Renal pelvis (tissue), 4 donors: ENCODE measurements around the gene DUSP28. TPM values are rescaled to one million over a fixed set of nuclear protein-coding genes. Genes with fewer than 3 reads are reported as not detected.

Experiments
- DNase-seq: peaks from one replicate; pipeline ENCODE4 v3.0.0-alpha.2; 2013
- polyA plus RNA-seq, 3 donors: library from polyadenylated mRNA; unstranded; fragments of 120-200 nt; gene quantifications; one replicate each; pipeline ENCODE4 v1.2.1, GENCODE V29; 2013; ENCODE audit not compliant: insufficient read length in 3 of 3

DUSP28 gene
- polyA plus RNA-seq, 3 donors = 7.3 to 10.4 (median 9.1) TPM

DNA sequence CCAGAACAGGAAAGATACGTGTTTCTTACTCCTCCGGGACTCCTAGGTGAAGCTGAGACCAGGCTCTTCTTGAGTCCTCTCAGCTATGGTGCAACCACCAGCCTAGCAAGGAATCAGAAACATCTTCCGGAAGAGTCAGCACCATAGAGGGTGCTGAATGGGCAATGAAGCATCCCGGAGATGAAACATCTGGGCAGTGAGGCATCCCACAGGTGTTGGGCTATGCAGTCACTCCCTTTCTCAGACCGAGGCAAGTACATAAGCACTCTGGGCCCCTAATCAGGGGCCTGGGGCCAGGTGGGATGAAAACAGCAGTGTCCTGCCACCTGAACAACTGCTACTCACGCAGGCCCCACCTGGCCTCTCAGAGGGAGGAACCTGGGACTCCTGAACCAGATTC is 24.9 kb downstream of the DUSP28 start:
- DNase-seq = no peak

DNA sequence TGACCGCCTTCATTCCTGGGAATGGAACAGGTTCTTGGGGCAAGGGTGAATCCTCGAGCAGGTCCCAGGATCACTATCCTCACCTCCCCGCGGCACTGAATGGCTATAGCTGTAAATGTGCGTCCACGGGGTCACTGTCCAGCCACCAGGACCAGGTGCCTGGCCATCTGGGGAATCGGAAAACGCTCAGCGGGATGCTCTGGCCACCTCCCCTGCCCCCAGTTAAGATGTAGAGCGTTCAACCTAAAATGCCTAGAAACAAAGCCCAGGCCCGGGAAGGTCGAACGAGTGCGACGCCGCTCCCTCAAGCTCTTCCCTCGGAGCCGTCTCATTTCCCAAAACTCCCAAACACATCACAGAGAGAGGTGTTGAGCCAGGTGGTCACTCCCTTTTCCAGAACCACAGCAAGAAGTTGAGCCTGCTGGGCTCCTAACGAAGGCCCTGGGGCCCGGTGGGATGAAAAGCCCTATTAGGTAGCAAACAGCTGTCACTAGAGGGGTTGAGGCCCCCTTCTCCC is 25.6 kb downstream of the DUSP28 start:
- no peak for DNase-seq

DNA sequence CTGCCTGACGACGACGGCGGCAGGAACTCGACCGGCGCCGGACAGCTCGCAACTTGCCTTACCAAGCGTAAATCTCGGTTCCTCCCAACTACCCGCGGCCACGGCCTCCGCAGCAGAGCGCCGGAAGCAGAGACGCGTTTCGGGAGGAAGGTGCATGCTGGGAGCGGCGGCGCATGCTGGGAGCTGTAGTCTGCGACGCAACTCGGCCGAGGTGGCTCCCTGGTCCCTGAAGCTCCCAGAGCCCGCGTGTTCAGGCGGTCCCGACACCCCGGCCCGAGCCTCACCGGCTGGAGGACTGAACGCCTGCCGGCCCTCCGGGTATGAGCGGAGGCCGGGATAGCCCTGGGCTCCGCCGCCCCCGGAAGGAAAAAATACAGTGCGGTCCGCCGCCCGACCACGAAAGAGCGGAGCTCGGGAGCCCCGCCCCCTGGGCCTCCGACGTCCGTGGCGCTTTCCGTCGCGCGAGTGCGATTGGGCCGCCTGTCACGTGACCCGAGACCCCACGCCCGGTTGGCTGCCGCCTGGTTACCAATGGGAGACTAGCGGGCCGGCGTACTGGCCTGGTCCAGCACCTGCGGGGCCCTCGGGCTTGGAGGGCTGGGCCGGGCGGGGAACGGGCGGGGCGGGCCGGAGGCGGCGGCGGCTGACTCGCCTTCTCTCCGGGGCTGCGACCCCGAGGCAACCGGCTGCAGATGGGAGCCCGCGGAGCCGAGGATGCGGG is 26.2 kb downstream of the DUSP28 start, which contains the start of gene CAPN10:
Gene CAPN10 (plus strand): TSS at position 537 of the 721 bp plus-strand sequence. CDS start 178 bp downstream, at position 715.
- DNase-seq = peak; percentile 94

DNA sequence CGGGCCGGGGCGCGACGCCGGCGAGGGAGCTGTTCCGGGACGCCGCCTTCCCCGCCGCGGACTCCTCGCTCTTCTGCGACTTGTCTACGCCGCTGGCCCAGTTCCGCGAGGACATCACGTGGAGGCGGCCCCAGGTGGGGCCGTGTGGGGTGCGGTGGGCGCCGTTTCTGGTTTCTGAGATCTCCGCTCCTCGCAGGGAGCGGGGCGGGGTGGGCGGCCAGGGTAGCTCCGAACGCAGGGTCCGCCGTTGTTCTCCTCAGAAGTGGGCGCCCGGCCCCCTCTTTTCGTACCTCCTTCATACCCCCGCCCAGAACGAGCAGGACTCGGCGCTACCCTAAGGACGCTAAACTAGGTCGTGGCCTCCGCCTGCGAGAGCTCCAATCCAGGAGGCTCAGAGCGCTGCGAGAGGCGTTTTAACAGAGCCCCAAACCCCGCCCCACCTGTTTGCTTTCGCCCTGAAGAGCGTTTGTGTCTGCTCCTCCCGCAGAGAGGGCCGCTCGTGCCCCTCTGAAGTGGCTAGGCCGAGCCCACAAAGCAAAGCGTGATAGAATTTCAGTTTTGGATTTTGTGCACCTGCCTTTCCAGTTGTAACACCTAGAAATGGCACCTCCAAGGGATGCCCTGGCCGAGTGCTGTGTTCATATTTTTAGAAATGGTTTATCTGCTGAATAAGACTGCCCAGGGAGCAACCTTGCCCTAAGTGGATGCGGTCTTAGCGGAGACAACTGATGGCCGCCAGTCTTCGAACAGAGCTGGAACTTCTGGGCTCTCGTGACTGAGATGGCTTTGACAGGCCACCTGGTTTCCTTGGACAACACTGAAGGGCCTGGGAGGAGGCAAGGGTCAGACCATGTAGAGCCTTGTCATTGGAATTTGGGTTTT is 27.0 kb downstream of the DUSP28 start:
- DNase-seq = no peak

DNA sequence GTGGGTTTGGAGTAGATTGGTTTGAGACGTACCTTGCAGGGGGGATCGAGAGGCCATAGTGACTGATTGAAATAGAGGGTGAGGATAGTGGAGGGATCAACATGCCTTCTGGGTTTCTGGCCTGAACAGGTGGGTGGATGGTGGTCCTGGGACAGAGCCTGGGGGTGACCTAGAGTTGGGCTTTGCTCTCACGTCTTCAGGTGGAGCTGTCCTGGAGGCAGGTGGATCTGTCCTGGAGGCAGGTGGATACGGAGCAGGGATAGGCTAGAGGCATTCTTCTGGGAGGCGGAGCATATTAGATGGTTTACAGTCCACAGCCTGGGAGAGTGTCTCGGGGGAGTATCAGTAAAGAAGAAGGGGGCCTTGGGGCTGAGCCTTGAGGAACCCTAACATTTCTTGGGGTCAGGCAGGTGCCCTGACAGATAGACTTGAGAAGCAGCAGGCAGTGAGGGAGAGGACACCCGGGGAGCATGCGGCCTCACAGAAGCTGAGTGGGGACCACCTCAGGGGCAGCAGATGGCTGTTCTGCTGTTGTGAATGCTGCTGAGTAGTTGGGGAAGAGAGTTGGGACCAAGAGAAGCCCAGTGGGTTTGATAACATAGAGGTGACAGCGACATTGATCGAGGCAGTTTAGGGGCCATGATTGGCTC is 28.0 kb downstream of the DUSP28 start:
- no peak for DNase-seq

DNA sequence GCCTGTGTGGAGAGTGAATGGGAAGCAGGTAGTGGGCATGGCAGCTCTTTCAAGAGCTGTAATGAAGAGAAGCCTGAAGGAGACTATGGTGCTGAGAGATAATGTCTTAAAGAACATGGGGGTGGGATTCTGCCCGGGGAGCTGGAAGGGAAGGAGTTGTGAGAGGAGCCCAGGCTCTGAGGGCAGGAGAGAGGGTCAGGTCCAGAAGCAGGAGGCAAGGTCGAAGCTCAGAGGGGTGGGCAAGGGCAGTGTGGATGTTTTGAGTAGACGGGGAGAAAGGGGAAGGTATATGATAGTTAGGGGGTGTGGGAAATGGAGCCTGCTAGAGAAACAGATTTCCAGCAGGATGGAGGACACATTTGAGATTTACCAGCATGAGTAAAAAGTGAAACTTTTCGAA is 28.5 kb downstream of the DUSP28 start:
- no peak for DNase-seq

DNA sequence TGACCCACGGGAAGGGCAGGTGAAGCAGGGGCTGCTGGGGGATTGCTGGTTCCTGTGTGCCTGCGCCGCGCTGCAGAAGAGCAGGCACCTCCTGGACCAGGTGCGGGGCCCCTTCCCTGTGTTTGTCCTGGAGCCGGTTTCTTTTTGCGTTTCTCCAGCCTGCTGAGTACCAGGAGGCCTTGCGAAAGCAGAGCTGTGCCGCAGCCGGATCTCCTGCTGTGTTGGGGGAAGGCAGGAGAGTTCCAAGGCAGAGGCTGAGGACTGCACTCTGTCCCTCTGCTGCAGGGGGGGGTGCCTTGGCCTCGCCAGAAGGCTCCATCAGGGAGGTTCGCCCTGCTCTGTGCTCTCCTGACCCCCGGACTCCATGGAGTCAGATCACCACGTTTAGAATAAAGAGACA is 29.2 kb downstream of the DUSP28 start:
- no peak for DNase-seq

DNA sequence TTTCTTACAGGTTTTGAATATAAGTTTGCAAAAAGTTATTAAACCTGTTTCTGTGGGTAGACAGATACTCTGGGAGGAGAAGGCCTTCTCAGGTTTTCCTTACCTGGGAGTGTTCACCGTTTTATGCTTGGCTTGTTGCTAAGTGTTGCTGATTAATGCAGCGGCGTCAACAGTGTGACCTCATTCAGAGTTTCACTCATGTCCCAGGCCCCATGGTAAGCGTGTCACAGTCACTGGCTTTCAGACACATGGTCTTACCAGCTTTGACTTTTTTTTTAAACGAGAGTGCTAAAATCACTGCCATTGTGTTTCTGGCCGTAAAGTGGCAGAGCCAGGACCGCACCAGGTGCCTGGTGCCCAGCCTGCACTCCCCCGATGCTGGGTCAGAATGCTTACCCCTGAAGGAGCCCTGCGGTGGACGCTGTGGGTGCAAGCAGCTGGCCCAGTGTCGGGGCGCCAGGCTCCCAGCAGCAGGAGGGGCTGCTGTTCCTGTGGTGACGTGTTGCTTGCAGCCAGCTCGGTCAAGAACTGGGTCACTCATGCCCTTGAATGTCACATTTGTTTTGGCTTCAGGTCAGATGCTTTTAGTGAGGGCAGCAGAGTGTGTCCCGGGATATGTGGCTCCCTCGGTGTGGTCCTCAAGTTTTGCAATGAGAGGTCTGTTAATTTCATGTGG is 29.8 kb downstream of the DUSP28 start:
- no peak for DNase-seq

DNA sequence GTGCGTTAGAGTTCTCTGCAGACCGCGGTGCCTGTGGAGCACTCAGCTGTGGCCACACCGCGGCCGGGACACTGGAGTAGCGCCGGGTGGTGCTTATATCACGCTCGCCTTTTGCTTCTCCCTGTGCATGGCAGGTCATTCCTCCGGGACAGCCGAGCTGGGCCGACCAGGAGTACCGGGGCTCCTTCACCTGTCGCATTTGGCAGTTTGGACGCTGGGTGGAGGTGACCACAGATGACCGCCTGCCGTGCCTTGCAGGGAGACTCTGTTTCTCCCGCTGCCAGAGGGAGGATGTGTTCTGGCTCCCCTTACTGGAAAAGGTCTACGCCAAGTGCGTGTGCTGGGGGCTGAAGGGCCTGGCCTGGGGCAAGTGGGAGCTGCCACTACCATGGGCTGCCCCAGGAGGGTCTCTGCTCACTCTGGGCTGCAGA is 30.5 kb downstream of the DUSP28 start:
- DNase-seq = no peak

DNA sequence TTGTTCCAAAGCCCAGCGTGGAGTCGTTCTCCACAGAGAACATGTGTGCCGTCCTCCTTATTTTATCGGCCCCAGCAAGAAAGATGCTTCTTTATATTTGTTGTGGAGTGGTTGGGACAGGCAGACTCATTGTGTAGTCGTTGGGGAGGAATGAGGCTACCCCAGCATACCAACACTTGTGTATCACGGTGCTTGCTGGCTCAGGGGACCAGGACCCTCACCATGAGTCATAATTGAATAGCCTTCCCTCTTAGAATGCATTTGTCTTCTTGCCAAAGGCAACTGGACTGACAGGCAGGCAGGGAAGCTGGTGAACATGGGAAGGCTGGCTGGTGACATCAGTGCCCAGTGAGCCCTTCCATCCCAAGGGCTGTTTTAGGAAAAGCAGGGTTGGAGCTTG is 31.1 kb downstream of the DUSP28 start:
- no peak for DNase-seq

DNA sequence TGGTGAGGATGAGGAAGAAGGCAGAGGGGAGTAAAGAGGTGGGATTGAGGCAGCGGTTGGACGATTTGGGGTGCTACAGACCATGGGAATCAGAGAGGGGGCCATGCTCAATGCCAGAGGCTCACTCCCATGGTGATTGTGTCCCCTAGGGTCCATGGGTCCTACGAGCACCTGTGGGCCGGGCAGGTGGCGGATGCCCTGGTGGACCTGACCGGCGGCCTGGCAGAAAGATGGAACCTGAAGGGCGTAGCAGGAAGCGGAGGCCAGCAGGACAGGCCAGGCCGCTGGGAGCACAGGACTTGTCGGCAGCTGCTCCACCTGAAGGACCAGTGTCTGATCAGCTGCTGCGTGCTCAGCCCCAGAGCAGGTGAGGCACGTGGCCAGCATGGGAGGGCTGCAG is 31.6 kb downstream of the DUSP28 start:
- no peak for DNase-seq

DNA sequence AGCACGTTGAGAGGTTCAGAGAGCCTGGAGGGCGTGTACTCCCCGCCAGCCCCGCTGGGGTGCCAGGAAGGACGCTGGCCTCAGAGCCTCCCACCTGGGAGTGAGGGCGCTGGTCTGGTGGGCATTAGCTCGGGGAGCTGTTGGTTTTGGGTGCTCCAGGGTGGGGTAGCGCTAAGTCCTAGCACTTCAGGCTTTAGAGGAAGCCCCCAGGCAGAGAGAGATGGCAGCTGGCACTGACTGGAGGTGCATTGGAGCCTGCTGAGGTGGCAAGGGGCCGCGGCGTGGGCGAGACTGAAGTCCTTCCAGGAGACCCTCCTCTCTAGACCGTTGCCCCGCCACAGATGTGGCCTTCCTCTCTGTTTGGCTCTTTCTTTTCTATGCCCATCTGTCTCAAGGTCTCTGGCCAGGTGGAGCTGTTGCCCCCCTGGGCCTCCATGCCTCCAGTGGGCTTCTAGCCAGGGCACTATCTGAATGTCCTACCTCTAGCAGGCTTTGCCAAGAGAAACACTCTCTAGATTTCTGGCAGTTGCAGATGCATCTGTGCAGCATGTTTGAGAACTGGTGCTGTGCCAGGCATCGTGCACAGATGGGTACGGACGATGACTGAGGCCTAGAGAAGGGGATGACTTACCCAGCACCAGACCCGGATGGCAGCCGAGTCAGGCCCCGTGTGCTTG is 33.0 kb downstream of the DUSP28 start:
- DNase-seq = no peak

DNA sequence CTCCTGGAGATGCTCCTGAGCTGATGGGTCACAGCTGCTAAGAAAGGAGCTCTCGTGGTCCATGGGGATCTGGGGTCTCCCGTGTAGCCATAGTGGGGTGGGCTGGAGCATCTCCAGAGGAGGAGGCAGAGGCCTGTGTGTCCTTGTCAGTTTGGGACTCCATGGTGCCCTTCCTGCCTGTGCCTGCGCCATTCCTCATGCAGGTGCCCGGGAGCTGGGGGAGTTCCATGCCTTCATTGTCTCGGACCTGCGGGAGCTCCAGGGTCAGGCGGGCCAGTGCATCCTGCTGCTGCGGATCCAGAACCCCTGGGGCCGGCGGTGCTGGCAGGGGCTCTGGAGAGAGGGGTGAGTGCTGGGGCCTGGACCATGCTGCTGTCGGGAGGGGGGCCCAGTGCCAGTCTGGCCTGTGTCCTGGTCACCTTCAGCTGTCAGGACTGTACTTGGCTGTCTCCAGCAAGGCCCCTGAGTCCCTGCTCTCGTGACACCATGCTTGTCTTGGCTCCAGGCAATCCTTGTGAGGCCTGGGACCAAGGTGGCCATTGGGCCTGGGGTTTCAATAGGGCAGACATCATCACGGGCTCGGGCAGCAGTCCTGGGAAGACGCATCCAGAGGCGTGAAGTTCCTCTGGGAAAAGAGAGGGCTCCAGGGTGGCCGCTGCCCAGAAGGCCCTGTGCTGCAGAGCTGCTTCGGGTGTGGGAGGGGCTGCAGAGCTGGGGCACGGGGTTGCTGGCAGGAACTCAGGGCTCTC is 33.7 kb downstream of the DUSP28 start:
- DNase-seq = no peak

DNA sequence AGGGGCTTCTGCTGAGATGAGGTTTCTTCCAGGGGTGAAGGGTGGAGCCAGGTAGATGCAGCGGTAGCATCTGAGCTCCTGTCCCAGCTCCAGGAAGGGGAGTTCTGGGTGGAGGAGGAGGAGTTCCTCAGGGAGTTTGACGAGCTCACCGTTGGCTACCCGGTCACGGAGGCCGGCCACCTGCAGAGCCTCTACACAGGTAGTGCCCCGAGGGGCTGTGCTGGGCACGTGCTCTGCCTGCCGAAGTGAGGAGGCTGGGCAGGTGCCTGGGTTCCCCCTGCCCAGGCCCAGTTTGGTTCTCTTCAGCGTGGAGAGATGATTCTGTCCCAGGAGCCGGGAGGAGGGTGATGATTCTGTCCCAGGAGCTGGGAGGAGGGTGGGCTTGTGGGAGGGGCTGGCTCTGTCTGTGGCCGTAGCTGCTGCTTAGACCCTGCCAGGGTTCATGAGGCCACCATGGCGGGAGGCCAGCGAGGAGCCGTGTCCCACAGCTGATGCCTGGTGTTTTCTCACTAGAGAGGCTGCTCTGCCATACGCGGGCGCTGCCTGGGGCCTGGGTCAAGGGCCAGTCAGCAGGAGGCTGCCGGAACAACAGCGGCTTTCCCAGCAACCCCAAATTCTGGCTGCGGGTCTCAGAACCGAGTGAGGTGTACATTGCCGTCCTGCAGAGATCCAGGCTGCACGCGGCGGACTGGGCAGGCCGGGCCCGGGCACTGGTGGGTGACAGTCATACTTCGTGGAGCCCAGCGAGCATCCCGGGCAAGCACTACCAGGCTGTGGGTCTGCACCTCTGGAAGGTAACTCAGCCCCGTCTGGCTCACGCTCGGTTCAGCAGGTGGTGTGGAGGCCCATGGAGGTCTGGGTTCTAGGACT is 34.6 kb downstream of the DUSP28 start:
- DNase-seq = no peak

DNA sequence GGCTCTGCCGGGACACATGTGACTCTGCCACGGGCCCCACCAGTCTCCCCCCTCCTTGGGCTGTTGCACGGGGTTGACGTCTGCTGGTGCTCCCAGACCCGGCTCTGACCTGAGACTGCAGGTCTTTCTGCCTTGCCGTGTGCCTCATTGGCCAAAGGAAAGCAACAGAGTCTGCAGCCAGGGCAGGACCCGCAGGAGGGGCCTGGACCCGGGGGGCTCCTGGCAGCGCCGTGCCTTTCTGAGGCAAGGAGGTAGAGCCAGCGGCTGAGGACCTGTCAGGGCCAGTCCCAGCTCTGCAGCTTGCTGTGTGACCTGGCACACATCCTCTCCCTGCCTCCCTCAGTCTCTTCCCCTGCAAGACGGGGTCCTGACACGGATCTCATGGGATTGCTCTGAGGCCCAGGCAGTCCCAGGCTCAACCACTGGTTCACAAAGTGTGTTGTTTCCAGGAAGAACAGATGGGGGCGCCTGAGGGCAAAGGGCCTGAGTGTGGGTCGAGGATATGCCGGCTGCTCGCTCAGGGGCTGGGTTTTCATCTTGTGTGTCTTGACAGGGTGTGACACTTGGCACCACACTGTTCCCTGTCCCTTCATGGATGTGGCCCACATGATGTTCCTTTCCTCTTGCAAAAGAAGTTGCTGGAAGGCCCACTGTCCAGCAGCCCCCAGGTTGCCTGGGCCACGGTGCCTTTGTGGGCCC is 35.4 kb downstream of the DUSP28 start:
- DNase-seq = no peak

DNA sequence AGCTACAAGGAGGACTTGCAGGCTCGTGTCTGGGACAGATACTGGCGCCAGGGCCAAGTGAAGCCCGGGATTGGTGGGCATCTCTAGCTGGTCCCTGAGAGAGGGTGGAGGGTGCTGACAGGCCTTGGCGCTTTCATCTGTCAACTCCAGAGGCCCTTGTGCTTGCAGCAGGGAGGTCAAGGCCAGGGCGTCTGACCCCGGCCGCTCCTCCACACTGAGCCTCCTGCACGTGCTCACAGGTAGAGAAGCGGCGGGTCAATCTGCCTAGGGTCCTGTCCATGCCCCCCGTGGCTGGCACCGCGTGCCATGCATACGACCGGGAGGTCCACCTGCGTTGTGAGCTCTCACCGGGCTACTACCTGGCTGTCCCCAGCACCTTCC is 35.9 kb downstream of the DUSP28 start:
- DNase-seq = no peak

DNA sequence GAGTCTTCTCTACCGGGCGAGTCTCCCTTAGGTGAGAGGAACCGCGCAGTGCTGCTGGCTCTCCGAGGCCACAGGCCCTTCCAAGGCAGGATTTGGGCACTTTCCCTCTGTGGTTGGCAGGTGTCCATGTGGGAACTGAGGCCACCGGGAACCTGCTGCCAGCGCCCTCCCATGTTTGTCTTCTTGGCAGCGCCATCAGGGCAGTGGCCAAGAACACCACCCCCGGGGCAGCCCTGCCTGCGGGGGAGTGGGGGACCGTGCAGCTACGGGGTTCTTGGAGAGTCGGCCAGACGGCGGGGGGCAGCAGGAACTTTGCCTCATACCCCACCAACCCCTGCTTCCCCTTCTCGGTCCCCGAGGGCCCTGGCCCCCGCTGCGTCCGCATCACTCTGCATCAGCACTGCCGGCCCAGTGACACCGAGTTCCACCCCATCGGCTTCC is 36.4 kb downstream of the DUSP28 start:
- DNase-seq = no peak

DNA sequence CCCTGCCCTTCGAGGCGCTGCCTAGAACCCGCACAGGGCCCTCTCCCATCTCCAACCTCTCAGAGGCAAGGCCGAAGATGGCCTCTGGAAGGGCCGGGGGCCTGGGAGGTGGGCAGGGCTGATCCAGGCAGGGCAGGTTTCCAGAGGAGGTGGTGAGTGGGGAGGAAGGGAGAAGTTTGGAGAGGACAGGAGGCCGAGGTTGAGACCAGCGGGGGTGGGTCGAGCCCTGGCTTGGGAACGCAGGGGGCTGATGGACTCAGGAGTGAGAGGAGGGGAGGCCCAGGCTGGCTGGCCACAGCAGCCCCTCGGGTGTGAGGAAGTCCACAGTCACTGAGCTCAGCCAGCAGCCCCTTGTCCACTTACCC is 36.9 kb downstream of the DUSP28 start:
- no peak for DNase-seq
